Osteoblast (primary cell): ENCODE data around the gene SH3TC1. TPM values are rescaled to one million over a fixed set of nuclear protein-coding genes. Genes with fewer than 3 reads are reported as not detected.

ENCODE experiments used
- DNase-seq: peaks from one replicate; pipeline ENCODE4 v3.0.0; 2011; ENCODE audit warnings: low spot score, mixed read lengths; ENCODE audit not compliant: insufficient read length; ENCODE audit errors: missing footprints
- H2AFZ ChIP-seq: 2 replicates; pipeline ENCODE4 v1.6.0; 2011; ENCODE audit warnings: mild to moderate bottlenecking, low read length
- H3K27ac ChIP-seq: 2 replicates; pipeline ENCODE4 v1.5.1; 2011; ENCODE audit warnings: mild to moderate bottlenecking, low read depth, low read length, moderate library complexity
- H3K27me3 ChIP-seq: 2 replicates; pipeline ENCODE4 v1.6.0; 2012; ENCODE audit warnings: mild to moderate bottlenecking, control low read depth, inconsistent platforms, low read length, moderate library complexity; ENCODE audit not compliant: insufficient read depth
- H3K36me3 ChIP-seq: 2 replicates; pipeline ENCODE4 v1.5.1; 2011; ENCODE audit warnings: mild to moderate bottlenecking, low read length, control low read depth, moderate library complexity; ENCODE audit not compliant: insufficient read depth
- H3K4me1 ChIP-seq: 2 replicates; pipeline ENCODE4 v1.5.1; 2011; ENCODE audit warnings: mild to moderate bottlenecking, low read length, control low read depth, moderate library complexity; ENCODE audit not compliant: insufficient read depth
- H3K4me2 ChIP-seq: 2 replicates; pipeline ENCODE4 v1.6.0; 2011; ENCODE audit warnings: mild to moderate bottlenecking, low read length; ENCODE audit not compliant: insufficient read depth
- H3K4me3 ChIP-seq: fragments of 200-600 bp; sonication (generic); 3 replicates; pipeline ENCODE4 v1.5.1; 2012; ENCODE audit warnings: mild to moderate bottlenecking, low read length, inconsistent platforms; ENCODE audit not compliant: insufficient read depth
- H3K79me2 ChIP-seq: 2 replicates; pipeline ENCODE4 v1.6.0; 2012; ENCODE audit warnings: mild to moderate bottlenecking, low read length, control low read depth, inconsistent platforms; ENCODE audit not compliant: insufficient read depth
- H3K9me3 ChIP-seq: 2 replicates; pipeline ENCODE4 v1.5.1; 2011; ENCODE audit warnings: low read depth, low read length, control low read depth
- H4K20me1 ChIP-seq: 2 replicates; pipeline ENCODE4 v1.6.0; 2012; ENCODE audit warnings: mild to moderate bottlenecking, low read length, control low read depth; ENCODE audit not compliant: insufficient read depth
- total RNA-seq: library from RNA; depleted of rRNA; stranded (reverse); fragments of >200 nt; gene quantifications from 2 replicates; pipeline ENCODE4 v1.2.3, GENCODE V29; 2012
- TF ChIP-seq, protein P1 (sequence below): IDR thresholded peaks from 2 replicates; pipeline ENCODE4 v1.5.1; 2011; ENCODE audit warnings: mild to moderate bottlenecking, low read depth, low read length, moderate library complexity; ENCODE audit errors: extremely low read depth

SH3TC1 gene
- total RNA-seq, 1 donor, result 3.6 TPM

DNA sequence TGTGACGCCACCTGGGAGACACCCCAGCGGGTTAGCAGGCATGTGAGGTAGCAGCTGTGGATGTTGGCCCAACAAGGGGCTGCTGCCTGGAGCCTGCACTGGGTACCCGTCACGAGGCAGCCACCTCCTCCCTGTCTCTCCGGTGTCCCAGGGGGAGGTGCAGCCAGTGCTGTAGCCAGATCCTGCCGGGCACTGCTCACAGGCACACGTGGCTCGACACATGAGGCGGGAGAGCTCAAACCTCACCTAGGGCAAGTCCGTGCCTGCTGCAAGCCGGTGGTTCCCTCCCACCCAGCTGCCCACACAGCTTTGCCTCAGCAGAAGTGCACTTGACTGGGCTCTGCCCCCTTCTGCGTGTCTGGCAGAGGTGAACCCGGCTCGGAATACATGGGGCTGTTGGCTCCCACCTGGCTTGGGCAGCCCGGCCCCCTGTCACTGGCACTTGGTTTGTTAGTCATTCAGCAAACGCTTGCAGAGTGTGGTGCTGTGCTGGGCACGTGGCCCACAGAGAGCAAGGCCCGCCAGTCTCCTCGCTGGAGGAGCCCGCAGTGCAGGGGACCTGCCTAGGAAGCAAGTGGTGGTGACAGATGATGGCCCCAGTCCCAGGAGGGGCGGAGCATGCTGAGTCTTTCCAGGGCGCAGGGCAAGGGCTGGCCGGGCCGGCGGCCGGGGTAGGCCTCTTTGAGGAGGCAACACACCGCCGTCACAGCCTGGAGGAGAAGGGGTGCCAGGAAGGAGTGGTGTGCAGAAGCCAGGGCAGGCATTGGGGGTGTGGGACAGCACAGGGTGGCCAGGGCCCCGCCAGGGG is 10.1 kb upstream of the SH3TC1 start:
- Histone ChIP-seq H3K36me3 (no peaks in the 10 kb centered on the region), H2AFZ (no peak overlapping the region), H3K4me2 (no peak overlapping the region), H3K79me2 (no peaks in the 10 kb centered on the region), H3K4me3 (no peak overlapping the region), H4K20me1 (no peaks in the 10 kb centered on the region), H3K4me1 (peaks cover 46% of the 10 kb centered on the region), H3K27me3 (no peaks in the 10 kb centered on the region), H3K27ac (no peak overlapping the region), H3K9me3 (no peaks in the 10 kb centered on the region)
- TF ChIP-seq, protein P1, sequence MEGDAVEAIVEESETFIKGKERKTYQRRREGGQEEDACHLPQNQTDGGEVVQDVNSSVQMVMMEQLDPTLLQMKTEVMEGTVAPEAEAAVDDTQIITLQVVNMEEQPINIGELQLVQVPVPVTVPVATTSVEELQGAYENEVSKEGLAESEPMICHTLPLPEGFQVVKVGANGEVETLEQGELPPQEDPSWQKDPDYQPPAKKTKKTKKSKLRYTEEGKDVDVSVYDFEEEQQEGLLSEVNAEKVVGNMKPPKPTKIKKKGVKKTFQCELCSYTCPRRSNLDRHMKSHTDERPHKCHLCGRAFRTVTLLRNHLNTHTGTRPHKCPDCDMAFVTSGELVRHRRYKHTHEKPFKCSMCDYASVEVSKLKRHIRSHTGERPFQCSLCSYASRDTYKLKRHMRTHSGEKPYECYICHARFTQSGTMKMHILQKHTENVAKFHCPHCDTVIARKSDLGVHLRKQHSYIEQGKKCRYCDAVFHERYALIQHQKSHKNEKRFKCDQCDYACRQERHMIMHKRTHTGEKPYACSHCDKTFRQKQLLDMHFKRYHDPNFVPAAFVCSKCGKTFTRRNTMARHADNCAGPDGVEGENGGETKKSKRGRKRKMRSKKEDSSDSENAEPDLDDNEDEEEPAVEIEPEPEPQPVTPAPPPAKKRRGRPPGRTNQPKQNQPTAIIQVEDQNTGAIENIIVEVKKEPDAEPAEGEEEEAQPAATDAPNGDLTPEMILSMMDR, result no peak
- peak; percentile 78 for DNase-seq

DNA sequence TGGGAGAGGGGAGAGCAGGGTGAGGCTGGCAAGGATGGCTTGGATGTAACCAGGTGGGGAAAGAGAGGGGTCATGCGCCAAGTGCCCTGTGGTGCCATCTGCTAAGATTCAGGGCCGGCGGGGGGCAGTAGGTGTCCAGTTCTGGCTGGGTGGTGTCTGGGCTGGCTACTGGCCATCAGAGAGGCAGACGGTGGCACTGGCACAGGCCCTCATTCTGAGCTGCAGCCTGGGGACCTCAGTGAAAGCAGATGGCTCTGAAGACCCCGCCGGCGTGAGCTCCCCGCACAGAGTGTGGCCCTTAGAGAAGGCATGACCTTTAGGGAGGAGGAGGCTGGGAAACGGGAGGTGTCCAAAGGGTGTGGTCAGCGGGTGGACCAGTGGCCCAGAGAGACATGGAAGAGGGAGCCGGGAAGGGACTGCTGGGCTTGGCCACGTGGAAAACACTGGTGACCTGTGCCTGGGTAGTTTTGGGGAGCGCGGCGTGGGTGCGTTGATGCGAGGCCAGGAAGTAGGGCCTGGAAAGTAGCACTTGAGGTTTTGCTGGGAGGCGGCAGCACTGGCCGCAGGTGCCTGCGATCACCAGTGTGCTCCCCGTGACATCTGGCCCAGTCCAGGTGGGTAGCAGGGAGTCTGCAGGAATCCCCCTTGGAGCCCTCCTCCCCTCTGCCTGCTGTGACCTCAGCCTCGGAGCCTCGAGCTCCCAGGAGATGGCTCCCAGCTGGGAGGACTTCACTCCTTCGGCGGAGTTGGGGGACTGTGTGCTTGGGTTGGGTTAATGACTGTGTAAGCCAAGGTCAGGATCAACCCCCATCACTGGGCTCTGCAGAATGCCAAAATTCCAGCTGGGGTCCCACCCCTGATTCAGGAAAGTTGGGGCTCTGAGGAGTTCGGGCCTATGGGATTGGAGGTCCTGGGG is 9.3 kb upstream of the SH3TC1 start:
- Histone ChIP-seq H2AFZ (no peak overlapping the region), H3K36me3 (no peaks in the 10 kb centered on the region), H3K79me2 (no peaks in the 10 kb centered on the region), H3K4me1 (peaks cover 41% of the 10 kb centered on the region), H3K4me3 (no peak overlapping the region), H4K20me1 (no peaks in the 10 kb centered on the region), H3K9me3 (no peaks in the 10 kb centered on the region), H3K27me3 (peaks cover 3% of the 10 kb centered on the region), H3K4me2 (no peak overlapping the region), H3K27ac (no peak overlapping the region)
- peak; percentile 68 for DNase-seq
- TF ChIP-seq, protein P1, result no peak

DNA sequence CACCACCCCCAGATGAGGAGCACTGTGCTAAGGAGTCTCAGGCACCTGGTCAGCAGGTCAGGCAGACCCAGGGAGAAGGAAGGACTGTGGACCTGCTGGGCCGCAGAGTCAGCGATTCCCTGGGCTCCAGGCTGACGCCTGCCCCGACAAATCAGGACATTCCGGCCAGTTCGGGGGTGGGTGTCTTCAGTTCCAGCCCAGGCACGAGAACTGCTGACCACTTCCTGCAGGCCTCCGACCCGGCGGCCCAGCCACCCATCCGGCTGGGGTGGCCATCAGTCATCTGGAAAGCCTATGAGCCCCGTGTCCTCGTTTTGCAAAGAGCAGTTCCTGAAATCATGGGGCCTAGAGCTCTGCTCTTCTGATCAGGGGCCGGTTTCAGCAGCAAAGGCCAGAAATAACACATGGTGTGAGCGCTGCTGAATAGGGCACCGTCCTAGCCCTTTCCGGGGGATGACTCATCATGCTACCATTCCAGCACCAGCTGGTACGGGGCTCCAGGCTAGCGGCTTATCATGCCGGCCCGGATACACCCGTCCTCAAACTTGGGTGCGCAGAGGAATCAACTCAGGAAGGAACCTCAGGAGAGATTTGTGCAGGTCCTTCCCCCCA is 7.8 kb upstream of the SH3TC1 start:
- DNase-seq, result peak; percentile 96
- peak overlapping the region; percentile 67 for H3K27ac ChIP-seq
- H3K4me1 ChIP-seq, result peaks cover 27% of the 10 kb centered on the region

More for the DNA sequence above, 7.8 kb upstream of the SH3TC1 start:
- H3K79me2 ChIP-seq, result no peaks in the 10 kb centered on the region
- peak overlapping the region; percentile 88 for H2AFZ ChIP-seq
- peak overlapping the region; percentile 44 for H3K4me2 ChIP-seq
- H3K36me3 ChIP-seq, result no peaks in the 10 kb centered on the region
- H4K20me1 ChIP-seq, result no peaks in the 10 kb centered on the region
- no peaks in the 10 kb centered on the region for H3K9me3 ChIP-seq
- H3K4me3 ChIP-seq, result no peak overlapping the region
- TF ChIP-seq, protein P1, result no peak
- H3K27me3 ChIP-seq, result peaks cover 6% of the 10 kb centered on the region
